Stimulated activated CD8-positive, alpha-beta memory T cell treated with anti-CD3 and anti-CD28 coated beads, Interleukin-7, amount 100 ng/mL, for 4 hours (primary cell): Measurements from ENCODE around the gene FOXP3.
A peak's percentile ranks its signal among the peaks of the same experiment; 100 is the strongest.
"Not testable (repeated sequence)": the region's sequence is repeated elsewhere in the genome, so short reads cannot be mapped to it uniquely, and the experiment has no call there.

ENCODE experiments used
- DNase-seq, 2 donors: peaks; one replicate each; pipeline ENCODE4 v3.0.0-alpha.2; 2020; ENCODE audit warnings: low read depth in 2 of 2

FOXP3 gene, protein sequence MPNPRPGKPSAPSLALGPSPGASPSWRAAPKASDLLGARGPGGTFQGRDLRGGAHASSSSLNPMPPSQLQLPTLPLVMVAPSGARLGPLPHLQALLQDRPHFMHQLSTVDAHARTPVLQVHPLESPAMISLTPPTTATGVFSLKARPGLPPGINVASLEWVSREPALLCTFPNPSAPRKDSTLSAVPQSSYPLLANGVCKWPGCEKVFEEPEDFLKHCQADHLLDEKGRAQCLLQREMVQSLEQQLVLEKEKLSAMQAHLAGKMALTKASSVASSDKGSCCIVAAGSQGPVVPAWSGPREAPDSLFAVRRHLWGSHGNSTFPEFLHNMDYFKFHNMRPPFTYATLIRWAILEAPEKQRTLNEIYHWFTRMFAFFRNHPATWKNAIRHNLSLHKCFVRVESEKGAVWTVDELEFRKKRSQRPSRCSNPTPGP

DNA sequence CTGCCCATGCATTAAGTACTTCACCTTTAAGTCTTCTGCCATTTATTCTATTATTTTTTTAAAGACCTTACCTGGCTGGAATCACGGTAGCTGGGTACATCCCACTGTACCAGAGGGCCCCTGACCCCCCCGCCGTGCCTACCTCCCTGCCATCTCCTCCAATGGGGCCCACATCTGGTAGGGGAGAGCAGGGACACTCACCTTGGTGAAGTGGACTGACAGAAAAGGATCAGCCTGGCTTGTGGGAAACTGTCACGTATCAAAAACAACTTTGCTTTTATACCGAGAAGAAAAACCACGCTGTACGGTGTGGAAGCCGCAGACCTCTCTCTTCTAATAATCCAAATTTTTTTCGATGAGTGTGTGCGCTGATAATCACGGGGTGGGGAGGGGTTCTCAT is at the start of gene FOXP3:
Gene FOXP3 (minus strand): TSS at position 251 of the 400 bp plus-strand sequence. CDS start 6,205 bp downstream, outside the sequence.
- no peak for DNase-seq

DNA sequence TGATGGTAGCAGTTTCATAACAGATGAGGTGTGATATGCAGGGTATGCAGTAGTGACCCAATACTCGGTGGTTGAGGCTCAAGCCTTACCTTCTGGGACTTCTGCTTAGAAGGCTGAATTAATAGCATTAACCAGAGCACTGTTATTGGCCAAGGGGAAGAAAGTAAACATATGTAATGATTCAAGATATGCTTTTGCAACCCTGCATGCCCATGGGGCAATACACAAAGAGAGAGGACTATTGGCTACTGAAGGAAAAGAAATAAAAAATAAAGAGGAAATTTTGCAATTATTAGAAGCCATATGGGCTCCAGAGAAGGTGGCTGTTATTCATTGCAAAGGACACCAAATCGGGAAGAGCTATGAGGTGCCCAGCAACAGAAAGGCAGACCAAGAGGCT is 47.7 kb upstream of the FOXP3 start:
- no peak for DNase-seq

DNA sequence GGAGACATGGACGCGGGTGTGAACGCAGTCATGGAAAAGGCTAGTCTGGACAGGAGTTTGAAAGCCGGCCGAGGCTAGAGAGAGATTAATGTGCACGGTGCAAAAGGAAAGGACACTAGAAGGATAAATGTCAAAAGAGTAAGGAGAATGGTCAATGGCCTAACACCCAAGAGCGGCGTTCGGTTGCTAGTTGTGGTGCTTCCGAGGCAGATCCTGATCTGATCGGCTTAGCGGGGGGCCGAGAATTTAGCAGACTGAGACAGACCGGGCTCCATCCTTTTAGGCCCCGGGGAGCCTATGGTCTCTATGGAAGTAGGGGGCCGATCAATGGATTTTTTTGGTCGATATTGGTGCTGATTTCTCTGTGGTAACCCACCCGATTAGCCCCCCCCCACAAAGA is 45.9 kb upstream of the FOXP3 start:
- DNase-seq: no peak

DNA sequence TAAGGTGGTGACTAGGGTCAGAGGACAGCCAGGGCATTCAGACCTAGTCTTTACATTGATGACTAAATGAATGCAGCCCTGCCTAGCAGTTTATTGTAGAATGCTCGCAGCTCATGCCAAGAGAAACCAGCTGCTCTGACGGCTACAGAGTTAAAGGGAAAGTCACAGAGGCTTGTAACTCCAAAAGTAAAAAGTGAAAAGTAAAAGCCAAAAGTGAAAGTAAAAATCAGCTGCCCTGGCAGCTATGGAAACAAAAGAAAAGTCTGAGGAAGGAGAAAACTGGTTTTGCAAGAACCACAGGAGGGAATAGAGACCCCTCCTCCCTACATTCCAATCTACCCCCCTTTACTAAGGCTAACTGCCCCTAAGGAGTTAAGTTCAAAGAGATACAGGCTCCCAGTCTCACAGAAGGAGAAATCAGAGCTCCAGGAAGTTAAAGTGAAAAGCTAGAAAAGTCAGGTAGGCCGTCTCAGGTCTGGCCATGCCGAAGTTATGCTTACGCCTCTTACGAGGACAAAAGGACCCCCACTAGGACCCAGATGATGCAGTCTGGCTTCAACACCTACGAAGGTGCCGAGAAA is 45.0 kb upstream of the FOXP3 start:
- DNase-seq: no peak

DNA sequence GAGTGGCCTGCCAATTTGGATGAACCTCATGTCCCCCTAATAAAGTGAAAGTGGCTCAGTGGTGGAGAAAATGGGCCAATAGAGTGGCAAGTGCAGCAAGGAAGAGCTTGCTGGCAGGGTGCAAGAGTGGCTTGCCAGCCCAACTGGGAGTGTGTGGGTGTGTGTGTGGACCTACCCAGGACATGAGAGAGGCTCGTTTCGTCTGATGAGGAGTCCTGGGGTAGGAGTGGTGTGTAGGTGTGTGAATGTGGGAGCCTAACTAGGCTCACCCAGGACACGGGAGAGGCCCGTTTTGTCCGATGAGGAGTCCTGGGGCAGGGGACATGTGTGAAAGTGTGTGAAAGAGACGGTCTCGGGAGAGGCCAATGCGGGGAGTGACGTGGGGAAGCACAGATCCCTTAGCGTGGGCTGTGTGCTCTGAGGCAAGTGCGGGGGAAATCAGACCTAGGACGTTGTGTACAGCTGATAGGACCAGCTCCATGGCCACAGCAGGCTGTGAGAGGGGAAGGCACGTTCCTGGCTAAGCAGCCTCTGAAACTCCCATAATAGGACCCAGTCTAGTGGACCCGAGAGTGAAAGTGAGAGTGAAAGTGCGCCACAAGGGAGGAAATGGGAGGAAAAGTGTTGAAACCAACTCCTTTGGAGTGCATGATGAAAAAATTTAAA is 44.2 kb upstream of the FOXP3 start:
- no peak for DNase-seq

DNA sequence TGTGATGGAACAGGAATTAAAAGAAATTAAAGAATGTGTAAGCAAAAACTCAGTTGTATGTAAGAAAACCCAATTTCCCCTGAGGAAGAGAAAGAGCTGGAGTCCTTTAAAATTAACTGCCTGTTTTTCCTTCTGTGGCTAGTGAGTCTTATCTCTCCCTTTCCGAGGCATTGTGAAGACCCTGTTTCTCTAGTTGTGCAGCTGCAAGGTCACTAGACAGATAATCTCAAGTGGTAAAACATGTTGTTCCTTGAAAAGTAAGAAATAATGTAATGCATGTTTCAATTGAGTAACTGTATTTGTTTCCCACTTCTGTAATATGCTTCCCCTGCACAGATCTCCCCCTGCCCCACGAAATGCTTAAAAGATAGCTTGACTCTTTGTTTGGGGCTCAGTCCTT is 43.3 kb upstream of the FOXP3 start:
- DNase-seq: not testable (repeated sequence)

DNA sequence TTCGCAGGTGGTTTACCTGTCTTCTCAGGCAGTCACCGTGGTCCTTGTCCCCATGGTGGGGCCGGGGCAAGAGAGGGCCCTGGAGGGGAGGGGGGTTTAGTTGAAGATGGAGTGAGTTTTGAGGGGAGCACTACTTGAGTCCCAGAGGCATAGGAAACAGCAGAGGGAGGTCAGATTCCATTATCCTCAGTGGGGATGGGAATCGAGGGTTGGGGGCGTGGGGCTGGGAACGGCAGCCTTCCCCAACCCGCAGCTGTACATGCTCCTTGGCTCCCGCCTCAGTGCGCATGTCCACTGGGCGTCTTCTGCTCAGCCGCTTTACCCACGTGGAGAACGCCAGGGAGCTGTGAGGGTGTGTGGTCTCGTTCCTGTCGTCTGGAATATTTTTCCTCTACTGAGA is 38.8 kb upstream of the FOXP3 start, which contains the start of gene GAGE10:
Gene GAGE10 (plus strand): TSS at position 301 of the 400 bp plus-strand sequence. CDS start 1,214 bp downstream, outside the sequence.
- DNase-seq: no peak

DNA sequence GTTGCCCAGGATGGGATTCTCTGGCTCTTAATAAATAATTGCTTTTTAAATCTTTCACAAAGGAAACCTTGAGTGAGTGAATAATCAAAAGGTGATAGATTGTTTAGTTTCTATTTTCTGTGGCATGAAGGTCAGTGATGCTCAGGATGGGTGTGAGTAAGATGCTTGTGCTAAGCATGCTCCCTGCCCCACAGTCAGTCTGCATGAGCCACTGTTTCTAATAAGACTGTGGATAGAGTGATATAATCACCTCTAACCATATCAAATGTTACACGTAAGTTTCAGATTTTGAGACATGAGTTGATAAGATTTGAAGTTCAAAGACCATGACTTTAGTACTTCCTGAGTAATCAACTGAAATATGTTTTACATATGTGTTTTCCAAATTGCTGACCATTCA is 36.2 kb upstream of the FOXP3 start:
- DNase-seq: no peak

DNA sequence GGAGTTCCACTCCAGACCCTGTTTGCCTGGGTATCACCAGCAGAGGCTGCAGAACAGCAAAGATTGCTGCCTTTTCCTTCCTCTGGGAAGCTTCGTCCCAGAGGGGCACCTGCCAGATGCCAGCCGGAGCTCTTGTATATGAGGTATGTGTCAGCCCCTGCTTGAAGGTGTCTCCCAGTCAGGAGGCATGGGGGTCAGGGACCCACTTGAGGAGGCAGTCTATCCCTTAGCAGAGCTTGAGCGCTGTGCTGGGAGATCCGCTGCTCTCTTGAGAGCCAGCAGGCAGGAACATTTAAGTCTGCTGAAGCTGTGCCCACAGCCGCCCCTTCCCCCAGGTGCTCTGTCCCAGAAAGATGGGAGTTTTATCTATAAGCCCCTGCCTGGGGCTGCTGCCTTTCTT is 34.8 kb upstream of the FOXP3 start:
- DNase-seq: not testable (repeated sequence)

DNA sequence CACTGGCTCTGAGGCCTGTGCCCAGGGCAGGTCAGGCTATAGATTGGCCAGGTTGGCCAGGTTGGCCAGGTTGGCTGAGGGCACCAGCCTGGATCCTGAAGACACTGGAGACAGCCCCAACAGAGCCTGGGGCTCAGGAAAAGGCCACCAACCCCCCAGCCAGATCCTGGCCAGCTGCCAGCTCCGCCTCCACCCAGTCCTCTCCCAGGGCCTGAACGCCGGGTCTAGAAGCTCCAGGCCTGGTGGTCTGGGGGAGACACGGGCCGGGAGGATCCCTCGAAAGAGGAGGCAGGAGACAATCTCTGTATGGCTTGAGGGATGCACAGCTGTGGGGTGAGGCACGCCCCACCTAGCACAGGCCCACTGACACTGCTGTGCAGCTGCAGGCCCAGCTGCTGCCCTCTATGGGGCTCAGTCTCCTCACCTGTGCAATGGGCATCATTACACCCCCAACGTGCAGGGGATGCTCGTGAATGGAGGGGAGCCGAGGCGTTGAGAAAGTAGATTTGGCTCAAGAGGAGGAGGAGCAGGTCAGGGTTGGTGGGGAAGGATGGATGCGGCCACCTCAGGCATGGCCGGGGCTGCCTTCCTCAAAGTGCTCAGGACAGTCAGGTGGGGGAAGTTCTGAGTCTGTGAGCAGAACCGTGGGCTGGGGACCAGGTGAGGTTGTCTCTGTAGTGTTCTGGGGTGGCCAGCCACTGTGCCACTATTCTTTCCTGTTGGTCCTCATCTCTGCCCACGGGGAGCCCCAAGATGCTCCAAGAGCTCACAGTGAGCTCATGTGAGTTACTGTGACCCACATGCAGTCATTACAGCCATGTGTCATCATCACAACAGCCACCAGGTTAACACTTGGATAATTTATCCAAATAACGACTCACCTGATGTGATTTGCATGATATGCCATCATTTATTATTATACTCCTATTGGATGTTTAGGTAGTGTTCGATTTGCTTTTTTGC is 28.2 kb upstream of the FOXP3 start:
- no peak for DNase-seq

DNA sequence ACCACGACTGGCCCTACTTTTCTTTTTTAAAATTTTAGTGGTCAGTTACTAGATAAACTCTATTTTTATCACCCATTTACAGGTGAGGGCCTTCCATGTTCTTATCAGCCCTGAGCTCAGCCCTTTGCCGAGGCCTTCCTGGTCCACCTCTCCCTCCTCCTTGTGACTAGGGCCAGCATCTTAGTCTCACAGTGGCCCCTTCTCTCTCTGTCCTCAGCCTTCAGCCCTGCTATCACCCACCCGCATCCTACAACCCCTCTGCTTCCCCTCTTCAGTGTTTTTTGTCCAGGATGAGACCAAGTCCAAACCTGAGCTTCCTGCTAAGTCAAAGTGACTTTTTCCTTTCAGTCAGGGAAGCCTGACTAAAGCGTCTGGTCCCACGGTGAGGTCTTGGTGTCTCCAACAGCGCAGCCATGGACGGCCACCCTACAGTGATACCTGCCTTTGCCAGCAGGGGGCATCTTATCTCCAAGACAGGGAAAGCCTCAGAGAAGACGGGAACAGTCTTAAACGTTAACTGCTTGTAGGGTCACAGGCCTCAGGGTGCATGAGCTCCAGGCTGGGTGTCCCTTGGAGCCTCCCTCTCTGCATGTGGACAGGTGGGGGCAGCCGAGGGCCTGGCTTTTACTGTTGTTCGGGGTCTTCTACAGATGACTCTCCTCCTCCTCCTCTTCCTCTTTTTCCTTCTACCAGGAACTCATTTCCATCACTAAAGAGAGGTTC is 27.3 kb upstream of the FOXP3 start:
- peak; percentile 28 for DNase-seq

DNA sequence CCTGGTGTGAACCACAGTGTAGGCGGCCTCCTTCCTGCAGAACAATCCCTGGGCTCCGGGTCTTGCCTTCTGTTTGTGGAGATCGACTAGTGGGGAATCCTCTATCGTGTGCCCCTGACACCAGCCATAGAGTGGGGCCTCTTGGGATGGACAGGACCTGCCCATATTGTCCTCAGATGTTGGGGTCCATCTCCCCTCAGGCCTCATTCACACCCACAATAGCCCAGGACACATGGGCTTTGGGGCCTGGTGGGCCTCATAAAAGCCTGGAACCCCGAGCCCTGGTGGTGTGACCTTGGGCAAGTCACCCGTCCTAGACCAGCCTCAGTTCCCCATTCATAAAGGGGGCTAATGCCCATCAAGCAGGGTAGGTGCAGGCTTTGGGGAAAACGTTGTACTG is 25.7 kb upstream of the FOXP3 start:
- DNase-seq: no peak

DNA sequence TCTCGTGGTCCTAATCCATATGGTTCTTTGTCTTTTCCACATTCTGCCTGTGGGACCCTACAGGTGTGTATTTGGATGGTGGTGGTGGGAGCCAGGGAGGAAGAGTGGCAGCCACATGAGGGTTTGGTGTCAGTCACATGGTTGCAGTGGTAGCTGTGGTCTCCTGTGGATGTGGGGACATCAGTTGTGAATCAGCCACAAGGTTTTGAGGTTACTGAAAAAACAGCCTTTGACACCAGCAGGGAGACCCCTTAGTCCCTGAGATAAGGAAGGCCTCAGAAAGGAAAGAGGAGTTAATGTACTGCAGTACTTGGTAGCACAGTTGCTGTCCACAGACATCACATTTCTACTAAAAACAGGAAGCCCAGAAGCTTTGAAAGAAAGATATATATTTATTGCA is 23.2 kb upstream of the FOXP3 start:
- DNase-seq: no peak

DNA sequence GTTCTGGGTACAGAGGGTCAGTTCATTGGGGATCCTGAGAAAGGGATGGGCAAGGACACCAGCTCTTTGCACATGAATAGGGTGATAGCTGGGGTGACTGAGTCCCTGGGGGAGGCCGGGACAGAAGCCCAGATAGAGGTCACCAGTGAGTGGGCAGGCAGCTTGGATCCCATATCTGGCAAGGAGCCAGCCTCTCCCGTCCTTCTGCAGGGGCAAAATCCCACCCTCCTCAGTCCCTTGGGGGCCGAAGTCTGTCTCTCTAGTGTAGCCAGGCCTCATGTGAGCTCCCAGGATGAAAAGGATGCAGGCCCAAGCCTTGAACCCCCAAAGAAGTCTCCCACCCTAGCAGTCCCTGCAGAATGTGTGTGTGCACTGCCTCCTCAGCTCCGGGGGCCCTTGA is 22.1 kb upstream of the FOXP3 start:
- DNase-seq: no peak

DNA sequence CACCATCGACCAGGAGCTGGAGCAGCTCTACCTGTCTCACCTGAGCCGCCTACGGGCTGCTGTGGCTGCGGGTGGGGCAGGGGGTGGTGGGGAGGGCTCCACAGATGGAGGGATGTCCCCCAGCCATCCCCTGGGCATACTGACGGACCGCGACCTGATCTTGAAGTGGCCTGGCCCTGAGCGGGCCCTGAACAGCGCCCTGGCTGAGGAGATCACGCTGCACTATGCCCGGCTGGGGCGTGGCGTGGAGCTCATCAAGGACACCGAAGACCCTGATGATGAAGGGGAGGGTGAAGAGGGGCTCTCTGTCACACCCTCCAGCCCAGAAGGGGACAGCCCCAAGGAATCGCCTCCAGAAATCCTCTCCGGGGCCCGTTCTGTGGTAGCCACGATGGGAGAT is 21.6 kb upstream of the FOXP3 start:
- DNase-seq: no peak

DNA sequence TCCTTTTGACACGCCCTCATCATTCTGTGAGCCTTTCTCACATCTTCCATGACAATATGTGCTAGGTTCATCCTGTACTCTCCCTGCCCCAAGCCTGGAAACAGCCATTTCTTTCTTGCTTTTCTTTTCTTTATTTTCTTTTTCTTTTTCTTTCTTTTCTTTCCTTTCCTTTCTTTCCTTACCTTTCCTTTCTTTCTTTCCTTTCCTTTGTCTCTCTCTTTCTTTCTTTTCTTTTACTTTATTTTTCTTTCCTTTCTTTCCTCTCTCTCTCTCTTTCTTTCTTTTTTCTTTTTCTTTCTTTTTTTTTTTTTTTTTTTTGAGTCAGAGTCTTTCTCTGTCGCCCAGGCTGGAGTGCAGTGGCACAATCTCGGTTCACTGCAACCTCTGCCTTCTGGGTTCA is 19.7 kb upstream of the FOXP3 start:
- DNase-seq: no peak

DNA sequence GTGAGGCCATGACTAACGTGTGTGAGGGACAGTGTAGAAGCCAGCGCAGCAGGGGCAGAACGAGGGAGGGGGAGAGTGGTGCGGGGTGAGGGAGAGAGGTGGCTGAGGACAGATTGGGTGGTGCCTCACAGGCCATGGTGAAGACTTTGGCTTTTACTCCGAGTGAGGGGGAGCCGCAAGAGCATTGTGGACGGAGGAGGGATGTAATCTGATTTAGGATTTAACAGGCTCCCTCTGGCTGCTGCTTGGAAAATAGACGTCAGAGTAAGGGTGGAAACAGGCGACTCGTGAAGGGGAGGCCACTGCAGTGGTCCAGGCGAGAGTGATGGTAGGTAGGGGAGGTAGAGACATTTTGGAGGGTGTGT is 18.1 kb upstream of the FOXP3 start:
- DNase-seq: no peak

DNA sequence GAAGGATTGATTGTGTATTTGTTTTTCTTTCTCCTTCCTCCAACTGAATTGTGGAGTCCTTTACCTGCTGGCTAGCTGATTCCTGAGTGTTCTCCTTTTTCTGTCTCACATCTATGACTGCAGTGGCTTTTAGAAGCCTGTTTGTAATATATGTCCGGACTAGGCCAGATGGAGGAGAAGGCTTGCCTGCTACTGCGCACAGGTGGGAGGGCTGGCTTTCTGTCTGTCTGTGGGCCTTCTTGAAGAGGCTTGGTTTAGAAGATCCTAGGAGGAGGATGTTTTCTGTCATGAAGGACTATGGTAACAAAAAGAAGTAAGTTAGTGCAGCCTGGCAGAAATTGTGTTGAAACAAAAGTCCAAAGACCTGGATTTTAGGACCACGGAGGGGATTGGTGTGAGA is 13.6 kb upstream of the FOXP3 start:
- no peak for DNase-seq

DNA sequence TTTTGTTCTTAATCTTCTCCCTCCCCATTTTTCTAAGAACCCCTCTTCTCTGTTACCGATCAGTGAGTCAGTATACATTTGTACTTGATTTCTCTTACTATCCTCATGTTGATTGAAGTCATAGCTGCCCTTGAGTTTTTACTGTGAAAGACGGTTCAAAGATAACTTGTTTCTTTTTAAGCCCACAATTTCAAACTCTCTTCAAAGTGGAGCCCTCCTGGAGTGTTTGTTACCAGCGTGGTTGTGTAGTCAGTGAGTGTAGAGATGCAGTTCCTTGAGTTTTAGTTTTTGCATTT is 13.0 kb upstream of the FOXP3 start:
- DNase-seq: no peak

DNA sequence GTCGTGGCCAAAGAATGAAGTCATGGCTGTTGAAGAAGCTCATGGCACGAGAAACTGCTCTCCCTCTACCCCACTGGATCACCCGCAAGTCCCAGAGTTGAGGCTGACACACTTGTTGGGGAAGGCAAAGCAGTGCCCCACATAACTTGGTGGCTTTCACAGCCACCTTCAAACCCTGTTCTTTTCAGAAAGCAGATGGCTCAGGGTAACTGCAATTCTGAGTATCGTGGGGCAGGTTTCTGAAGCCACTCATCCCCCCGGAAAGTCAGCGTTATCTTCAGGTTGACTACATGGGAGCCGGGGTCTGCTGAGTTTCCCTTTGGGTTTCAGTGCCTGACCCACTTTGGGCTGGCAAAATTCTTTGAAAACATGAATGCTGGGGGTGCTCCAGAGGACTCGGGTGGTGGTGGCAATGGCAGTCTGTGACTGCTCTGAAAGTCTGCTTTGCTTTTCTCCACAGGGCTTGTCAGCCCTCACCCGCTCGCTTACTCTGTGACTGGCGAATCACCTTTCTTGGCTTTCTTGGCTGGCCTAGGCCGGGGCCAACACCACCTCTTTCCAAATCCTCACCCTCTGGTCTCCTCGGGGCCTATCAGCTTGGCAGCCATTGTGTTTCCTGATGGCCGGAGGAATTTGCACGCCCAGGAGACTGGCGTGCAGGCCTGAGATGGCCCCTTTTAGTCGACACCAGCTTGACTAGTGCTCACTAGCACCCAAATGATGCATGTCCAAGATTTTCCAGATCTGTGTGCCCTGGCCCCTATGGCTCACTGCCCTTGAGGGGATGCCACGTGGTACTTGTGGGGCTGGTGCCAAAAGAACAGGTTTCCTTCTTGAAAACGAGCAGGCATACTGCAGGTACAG is 12.4 kb upstream of the FOXP3 start:
- no peak for DNase-seq
